Activated CD4-positive, alpha-beta T cell treated with anti-CD3 and anti-CD28 coated beads, Interleukin-2, amount 10 ng/mL, durations not matched to agents 24 days and 14 days (primary cell): ENCODE data around the gene SLC8A1. TPM values are rescaled to one million over a fixed set of nuclear protein-coding genes. Genes with fewer than 3 reads are reported as not detected.

Experiments
- DNase-seq: peaks from one replicate; pipeline ENCODE4 v3.0.0; 2022
- H3K27ac Mint-ChIP-seq: one replicate; pipeline ENCODE4 v1.8.0; 2022; ENCODE audit warnings: mild to moderate bottlenecking, mixed read lengths
- H3K27me3 Mint-ChIP-seq: one replicate; pipeline ENCODE4 v1.8.0; 2022; ENCODE audit warnings: mixed read lengths
- H3K36me3 Mint-ChIP-seq: one replicate; pipeline ENCODE4 v1.8.0; 2022; ENCODE audit warnings: low read depth, mild to moderate bottlenecking, mixed read lengths
- H3K4me1 Mint-ChIP-seq: one replicate; pipeline ENCODE4 v1.8.0; 2021; ENCODE audit warnings: mixed read lengths
- H3K4me3 Mint-ChIP-seq: one replicate; pipeline ENCODE4 v1.8.0; 2022; ENCODE audit warnings: mild to moderate bottlenecking, moderate library complexity, mixed read lengths
- H3K9me3 Mint-ChIP-seq: one replicate; pipeline ENCODE4 v1.8.0; 2021; ENCODE audit warnings: mixed read lengths
- intact Hi-C: fragments of 100-400 bp; cut with micrococcal nuclease; formaldehyde crosslinking; loops from one replicate; pipeline ENCODE4 v1.15.1; 2023
- total RNA-seq: library from RNA; stranded (reverse); gene quantifications from 2 replicates; pipeline ENCODE4 v1.2.3, GENCODE V29; 2022

Gene SLC8A1
- total RNA-seq, 1 donor from 2014 or later, result 5.0 TPM

GRCh38 chr2:40158781-40159180 lies 293.1 kb downstream of the SLC8A1 start:
- DNase-seq, result no peak
- Mint-ChIP-seq H3K4me3 (no peak overlapping the region), H3K36me3 (no peaks in the 10 kb centered on the region), H3K27me3 (no peaks in the 10 kb centered on the region), H3K27ac (no peak overlapping the region), H3K4me1 (no peaks in the 10 kb centered on the region), H3K9me3 (no peaks in the 10 kb centered on the region)
- intact Hi-C loops, result no loop called here

DNA sequence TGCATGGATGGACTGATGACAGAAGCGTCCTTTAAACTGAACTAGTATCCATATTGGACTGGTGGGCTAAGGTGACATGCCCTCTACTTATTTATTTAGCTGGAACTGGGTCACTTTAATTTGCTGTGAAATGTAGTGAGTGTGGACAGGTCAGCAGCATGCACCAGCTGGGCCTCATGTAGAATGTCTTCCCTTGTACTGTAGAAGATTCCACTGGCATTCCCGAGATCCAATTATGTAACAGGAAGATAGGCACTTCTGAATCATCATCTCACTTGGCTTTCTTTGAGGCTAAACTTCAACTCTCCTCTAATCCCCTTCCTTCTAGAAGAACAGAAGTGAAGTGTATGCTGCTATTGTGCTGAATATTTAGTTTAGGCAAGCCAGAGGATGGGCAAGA lies 296.2 kb downstream of the SLC8A1 start:
- no peak overlapping the region for H3K4me3 Mint-ChIP-seq
- H3K4me1 Mint-ChIP-seq, result peaks cover 1% of the 10 kb centered on the region
- H3K27me3 Mint-ChIP-seq, result peaks cover 1% of the 10 kb centered on the region
- no peak overlapping the region for H3K27ac Mint-ChIP-seq
- intact Hi-C loops, result no loop called here
- no peaks in the 10 kb centered on the region for H3K9me3 Mint-ChIP-seq
- DNase-seq, result no peak
- H3K36me3 Mint-ChIP-seq, result peaks cover under 1% of the 10 kb centered on the region

DNA sequence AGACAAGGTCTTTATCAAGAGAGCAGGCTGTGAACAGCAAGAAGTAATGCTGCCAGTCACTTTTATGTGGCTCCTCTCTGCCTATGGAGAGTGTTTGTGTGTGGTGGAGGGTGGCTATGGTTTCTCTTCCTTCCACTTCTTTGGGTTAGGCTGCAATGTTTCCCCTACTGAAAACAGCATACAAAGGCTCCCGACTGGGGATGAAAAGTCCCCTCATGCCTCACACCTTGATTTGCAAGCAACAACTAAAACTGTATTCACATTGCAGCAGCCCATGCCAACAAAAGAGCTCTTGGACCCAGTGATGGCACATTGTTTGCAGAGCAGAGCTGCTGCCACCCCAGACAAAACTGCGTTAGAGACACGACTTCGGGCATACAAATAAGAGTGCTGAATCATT lies 301.6 kb downstream of the SLC8A1 start:
- Mint-ChIP-seq H3K9me3 (no peaks in the 10 kb centered on the region), H3K27me3 (peaks cover 2% of the 10 kb centered on the region), H3K27ac (no peak overlapping the region), H3K4me1 (peaks cover 2% of the 10 kb centered on the region), H3K4me3 (no peak overlapping the region), H3K36me3 (peaks cover 2% of the 10 kb centered on the region)
- intact Hi-C loops, result no loop called here
- no peak for DNase-seq

GRCh38 chr2:40148334-40148733 lies 303.6 kb downstream of the SLC8A1 start:
- Mint-ChIP-seq H3K9me3 (no peaks in the 10 kb centered on the region), H3K27ac (no peak overlapping the region), H3K4me1 (peaks cover 2% of the 10 kb centered on the region), H3K27me3 (peaks cover 2% of the 10 kb centered on the region), H3K4me3 (no peak overlapping the region), H3K36me3 (peaks cover 2% of the 10 kb centered on the region)
- no peak for DNase-seq
- intact Hi-C loops, result no loop called here

GRCh38 chr2:40147360-40147759 lies 304.5 kb downstream of the SLC8A1 start:
- H3K9me3 Mint-ChIP-seq, result no peaks in the 10 kb centered on the region
- intact Hi-C loops, result no loop called here
- H3K27ac Mint-ChIP-seq, result no peak overlapping the region
- H3K4me1 Mint-ChIP-seq, result peaks cover 2% of the 10 kb centered on the region
- peaks cover 4% of the 10 kb centered on the region for H3K36me3 Mint-ChIP-seq
- H3K27me3 Mint-ChIP-seq, result peaks cover 2% of the 10 kb centered on the region
- no peak overlapping the region for H3K4me3 Mint-ChIP-seq
- peak; percentile 28 for DNase-seq

DNA sequence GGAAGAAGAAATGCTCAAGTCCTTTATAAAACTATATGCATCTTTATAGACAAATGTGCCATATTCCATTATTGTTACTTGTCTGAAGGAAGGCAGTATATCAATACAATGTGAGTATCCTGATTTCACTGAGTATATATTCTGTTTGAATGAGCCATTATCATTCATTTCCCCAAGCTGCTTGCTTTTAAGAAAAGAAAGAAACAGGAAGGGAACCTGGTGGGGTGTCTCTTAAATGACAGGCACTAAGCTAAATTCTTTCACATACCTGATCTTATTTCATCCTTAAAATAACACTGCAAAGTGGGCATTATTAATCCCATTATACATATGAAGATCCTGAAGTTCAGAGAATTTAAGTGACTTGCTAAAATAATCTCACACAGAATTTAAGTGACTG lies 307.9 kb downstream of the SLC8A1 start:
- intact Hi-C loops, result no loop called here
- Mint-ChIP-seq H3K27me3 (no peaks in the 10 kb centered on the region), H3K4me1 (no peaks in the 10 kb centered on the region), H3K4me3 (no peak overlapping the region), H3K27ac (no peak overlapping the region), H3K36me3 (peaks cover 2% of the 10 kb centered on the region), H3K9me3 (no peaks in the 10 kb centered on the region)
- no peak for DNase-seq

DNA sequence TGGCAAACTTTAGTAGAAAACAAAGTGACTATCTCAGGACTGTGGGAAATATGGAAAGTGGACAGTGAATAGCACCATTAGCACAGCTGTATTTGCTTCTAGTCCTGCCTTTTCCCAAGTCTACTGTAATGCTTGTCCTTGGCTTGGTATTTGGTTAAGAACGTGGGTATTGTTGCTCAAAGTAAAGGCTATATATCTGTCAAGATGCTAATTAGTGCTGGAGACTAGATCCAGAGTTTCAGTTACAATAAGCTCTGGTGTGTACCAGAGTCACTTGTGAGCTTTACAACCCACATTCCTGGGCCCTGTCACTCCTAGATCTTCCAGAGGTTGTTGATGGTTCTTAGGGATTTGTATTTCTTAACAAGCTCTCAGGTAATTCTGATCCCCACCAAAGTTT lies 313.6 kb downstream of the SLC8A1 start:
- H3K9me3 Mint-ChIP-seq, result no peaks in the 10 kb centered on the region
- H3K4me1 Mint-ChIP-seq, result no peaks in the 10 kb centered on the region
- no peaks in the 10 kb centered on the region for H3K27me3 Mint-ChIP-seq
- no peak for DNase-seq
- no peak overlapping the region for H3K4me3 Mint-ChIP-seq
- peaks cover 2% of the 10 kb centered on the region for H3K36me3 Mint-ChIP-seq
- no peak overlapping the region for H3K27ac Mint-ChIP-seq
- intact Hi-C loops, result no loop called here

DNA sequence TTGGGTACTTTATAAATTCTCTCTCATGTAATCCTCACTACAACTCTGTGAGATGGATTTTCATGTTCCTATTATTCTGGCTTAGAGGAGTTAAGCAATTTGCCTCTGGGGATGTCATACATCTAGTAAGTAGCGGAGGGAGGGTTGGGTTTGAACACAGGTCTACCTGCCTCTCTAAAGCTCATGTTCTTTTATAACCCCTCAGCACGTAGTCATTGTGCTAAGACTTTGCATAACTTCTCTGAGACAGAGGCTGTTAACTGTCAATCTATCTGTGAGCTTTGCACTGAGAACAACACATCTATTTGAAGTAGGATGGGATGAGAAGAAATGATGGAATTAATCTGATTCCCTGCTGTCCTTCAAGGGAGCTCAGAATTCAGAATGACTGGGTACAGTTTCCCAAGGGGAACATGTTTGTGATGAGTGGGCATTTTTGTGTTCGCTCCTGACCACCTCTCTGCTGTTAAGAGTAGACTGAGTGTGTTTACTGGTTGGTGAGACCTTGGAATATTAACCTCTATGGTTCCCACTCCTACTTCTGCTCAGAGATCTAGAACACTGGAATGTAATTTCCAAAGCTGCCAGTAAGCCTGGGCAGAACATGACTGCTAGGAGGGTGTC lies 320.7 kb downstream of the SLC8A1 start:
- Mint-ChIP-seq H3K27me3 (no peaks in the 10 kb centered on the region), H3K4me1 (peaks cover 9% of the 10 kb centered on the region), H3K9me3 (peaks cover 4% of the 10 kb centered on the region), H3K27ac (no peak overlapping the region), H3K36me3 (peaks cover 3% of the 10 kb centered on the region), H3K4me3 (no peak overlapping the region)
- intact Hi-C loops, result no loop called here
- DNase-seq, result no peak

- Mint-ChIP-seq H3K36me3 (peaks cover 3% of the 10 kb centered on the region), H3K9me3 (peaks cover 4% of the 10 kb centered on the region), H3K27ac (no peak overlapping the region), H3K27me3 (no peaks in the 10 kb centered on the region), H3K4me1 (peaks cover 11% of the 10 kb centered on the region), H3K4me3 (no peak overlapping the region)
- intact Hi-C loops, result no loop called here
- DNase-seq, result no peak
Observed at GRCh38 chr2:40130251-40130994, 321.5 kb downstream of the SLC8A1 start.

GRCh38 chr2:40129725-40130124 lies 322.2 kb downstream of the SLC8A1 start:
- intact Hi-C loops, result loop anchor here (10.0 kb wide), 1 partner anchor 215 kb away; no protein-coding TSS in a partner anchor
- H3K4me3 Mint-ChIP-seq, result no peak overlapping the region
- peaks cover 4% of the 10 kb centered on the region for H3K9me3 Mint-ChIP-seq

DNA sequence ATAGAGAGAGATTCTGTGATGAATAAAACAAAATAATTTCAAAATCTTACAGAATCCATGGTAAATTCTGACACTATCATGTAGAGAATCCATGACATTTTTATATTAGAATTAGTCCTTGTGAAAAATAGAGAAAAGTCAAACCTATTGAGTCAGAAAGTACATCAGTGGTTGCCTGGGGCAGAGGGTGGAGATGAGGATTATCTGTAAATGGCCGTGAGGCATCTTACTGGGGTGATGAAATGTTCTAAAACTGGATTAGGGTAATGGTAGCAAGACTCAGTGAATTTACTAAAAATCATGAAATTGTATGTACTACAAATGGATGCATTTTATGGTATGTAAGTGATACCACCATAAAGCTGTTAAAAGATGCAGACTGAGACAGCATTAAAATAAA lies 323.1 kb downstream of the SLC8A1 start:
- peaks cover 4% of the 10 kb centered on the region for H3K9me3 Mint-ChIP-seq
- H3K4me3 Mint-ChIP-seq, result no peak overlapping the region
- H3K36me3 Mint-ChIP-seq, result peaks cover 3% of the 10 kb centered on the region
- H3K4me1 Mint-ChIP-seq, result peaks cover 11% of the 10 kb centered on the region
- no peak for DNase-seq
- intact Hi-C loops, result loop anchor here (10.0 kb wide), 1 partner anchor 214 kb away; no protein-coding TSS in a partner anchor
- no peaks in the 10 kb centered on the region for H3K27me3 Mint-ChIP-seq
- no peak overlapping the region for H3K27ac Mint-ChIP-seq

More at GRCh38 chr2:40129725-40130124, 322.2 kb downstream of the SLC8A1 start:
- no peak for DNase-seq
- peak overlapping the region; percentile 13 for H3K27ac Mint-ChIP-seq
- H3K27me3 Mint-ChIP-seq, result no peaks in the 10 kb centered on the region
- H3K36me3 Mint-ChIP-seq, result peaks cover 3% of the 10 kb centered on the region
- peaks cover 11% of the 10 kb centered on the region for H3K4me1 Mint-ChIP-seq

- Mint-ChIP-seq H3K4me3 (no peak overlapping the region), H3K9me3 (peaks cover 4% of the 10 kb centered on the region), H3K4me1 (peaks cover 11% of the 10 kb centered on the region), H3K36me3 (peaks cover 3% of the 10 kb centered on the region), H3K27ac (no peak overlapping the region), H3K27me3 (no peaks in the 10 kb centered on the region)
- intact Hi-C loops, result loop anchor here (10.0 kb wide), 1 partner anchor 213 kb away; no protein-coding TSS in a partner anchor
- DNase-seq, result no peak
Observed at GRCh38 chr2:40127890-40128557, 323.9 kb downstream of the SLC8A1 start.

GRCh38 chr2:40127146-40127545 lies 324.7 kb downstream of the SLC8A1 start:
- DNase-seq, result peak; percentile 72

GRCh38 chr2:40126006-40126405 lies 325.9 kb downstream of the SLC8A1 start:
- Mint-ChIP-seq H3K4me1 (peaks cover 11% of the 10 kb centered on the region), H3K36me3 (peaks cover 3% of the 10 kb centered on the region), H3K27me3 (no peaks in the 10 kb centered on the region), H3K9me3 (peaks cover 4% of the 10 kb centered on the region), H3K4me3 (no peak overlapping the region), H3K27ac (no peak overlapping the region)
- intact Hi-C loops, result loop anchor here (10.0 kb wide), 1 partner anchor 211 kb away; no protein-coding TSS in a partner anchor
- DNase-seq, result no peak

More at GRCh38 chr2:40127146-40127545, 324.7 kb downstream of the SLC8A1 start:
- Mint-ChIP-seq H3K4me1 (peaks cover 11% of the 10 kb centered on the region), H3K27me3 (no peaks in the 10 kb centered on the region), H3K36me3 (peaks cover 3% of the 10 kb centered on the region), H3K4me3 (no peak overlapping the region), H3K27ac (no peak overlapping the region), H3K9me3 (peaks cover 4% of the 10 kb centered on the region)
- intact Hi-C loops, result loop anchor here (10.0 kb wide), 1 partner anchor 212 kb away; no protein-coding TSS in a partner anchor
